Heart right ventricle (tissue), 16 donors: Measurements from ENCODE around the gene TNFRSF18. TPM values are rescaled to one million over a fixed set of nuclear protein-coding genes. Genes with fewer than 3 reads are reported as not detected.

Source experiments
- ATAC-seq, 8 donors: fragments of 200-7000 bp; cut with Tn5 transposase; one replicate each; pipeline ENCODE4 v1.9.1; 2020; ENCODE audit warnings: mild to moderate bottlenecking in 8 of 8, moderate library complexity in 8 of 8, moderate number of reproducible peaks in 1 of 8
- DNase-seq, 2 donors: peaks; one replicate each; pipeline ENCODE4 v3.0.0-alpha.2; 2020
- H3K27ac ChIP-seq, 10 donors: fragments of 200-600 bp; sonication (generic) in 2 of 10; one replicate each; pipeline versions ENCODE4 v1.5.0 to v1.8.0; 2020 to 2022; ENCODE audit warnings: mild to moderate bottlenecking in 3 of 10
- H3K27me3 ChIP-seq, 7 donors: fragments of 200-600 bp; one replicate each; pipeline ENCODE4 v1.8.0; 2021 to 2022; ENCODE audit warnings: mild to moderate bottlenecking in 2 of 7
- H3K36me3 ChIP-seq, 9 donors: fragments of 200-600 bp; sonication (generic) in 1 of 9; one replicate each; pipeline versions ENCODE4 v1.5.0 to v1.8.0; 2020 to 2022; ENCODE audit warnings: mild to moderate bottlenecking in 2 of 9
- H3K4me1 ChIP-seq, 9 donors: fragments of 200-600 bp; sonication (generic) in 1 of 9; one replicate each; pipeline versions ENCODE4 v1.5.0 to v1.8.0; 2020 to 2022; ENCODE audit warnings: mild to moderate bottlenecking in 4 of 9
- H3K4me3 ChIP-seq, 10 donors: fragments of 200-600 bp; sonication (generic) in 2 of 10; one replicate each; pipeline versions ENCODE4 v1.5.0 to v1.8.0; 2020 to 2022; ENCODE audit warnings: mild to moderate bottlenecking in 7 of 10, moderate library complexity in 2 of 10
- H3K9me3 ChIP-seq, 11 donors: fragments of 200-600 bp in 10 of 11; sonication (generic) in 2 of 11; one replicate each; pipeline versions ENCODE4 v1.5.0 to v1.8.0; 2013 to 2022; ENCODE audit warnings: mild to moderate bottlenecking in 2 of 11, control low read depth in 1 of 11, moderate library complexity in 1 of 11
- WGBS, 2 donors: extraction: QIAGEN DNeasy Blood & Tissue Kit; methylation state at CpG; one replicate each; pipeline ENCODE4 v1.1.7; 2013; ENCODE audit warnings: inconsistent platforms in 1 of 2; 5-methylcytosine and 5-hydroxymethylcytosine counted together
- intact Hi-C, 10 donors: fragments of 100-400 bp; cut with DNase I; formaldehyde crosslinking; loops; one replicate each; pipeline versions ENCODE4 v1.11.1 to v1.14.2; 2022
- polyA plus RNA-seq, 2 donors: library from polyadenylated mRNA; stranded (reverse); fragments of 200-250 nt; gene quantifications; one replicate each; pipeline ENCODE4 v1.2.3, GENCODE V29; 2013
- total RNA-seq, 10 donors: library from RNA; stranded (reverse); fragmentation: NEBNext Ultra II Directional in 3 of 10; extraction: Animal tissue kit (Norgen Biotek cat#: 25700) in 3 of 10; gene quantifications; one replicate each; pipeline versions ENCODE4 v1.2.1 to v1.2.4, GENCODE V29; 2021 to 2023
- TF ChIP-seq, protein P1 (sequence below), 9 donors: fragments of 200-600 bp; sonication (generic) in 2 of 9; IDR thresholded peaks; one replicate each; pipeline versions ENCODE4 v1.5.0 to v1.8.0; 2021 to 2022; ENCODE audit warnings: antibody characterized with exemption in 9 of 9, mild to moderate bottlenecking in 5 of 9, moderate library complexity in 1 of 9
- donor health status: Arrhythmogenic right ventricular cardiomyopathy.
- donor health status: ischemic (EF 13 %, LVEDD 7.1; RV severe dilation, severe dysfunction).
- donor health status: healthy with polysubstance abuse.
- donor health status: DM: no; HTN: yes; CAD: no.
- donor health status: DM: no; HTN: no; CAD: no.
- donor health status: ischemic (EF 25% LVEDD 6.9; RV normal size, moderate dysfunction).
- donor health status: ischemic (EF 25% LVEDD 5.7; RV mildly dilated, moderate dysfunction).
- donor health status: healthy.
- donor health status: DM: yes; HTN: yes; CAD: no.
- donor health status: Ischemic cardiomyopathy.
- donor health status: ischemic (EF 35%, LVEDD 5.7; RV mildly dilated, moderate dysfunction).
- donor health status: nonischemic (EF 11% LVEDD 7.7; RV severe dilation, severe dysfunction).
- donor health status: DM: yes; HTN: yes; CAD: no.
- donor health status: PGD.
- donor health status: ischemic (EF 29% LVEDD 5.4; RV normal size, mild dysfunction).
- donor health status: nonischemic (EF 23%, LVEDD 6.1; RV moderate dilation, normal function).

Gene TNFRSF18
- total and polyA plus RNA-seq, 12 donors: 0.26 to 1.7 (median 0.38) TPM; not detected in 8

DNA sequence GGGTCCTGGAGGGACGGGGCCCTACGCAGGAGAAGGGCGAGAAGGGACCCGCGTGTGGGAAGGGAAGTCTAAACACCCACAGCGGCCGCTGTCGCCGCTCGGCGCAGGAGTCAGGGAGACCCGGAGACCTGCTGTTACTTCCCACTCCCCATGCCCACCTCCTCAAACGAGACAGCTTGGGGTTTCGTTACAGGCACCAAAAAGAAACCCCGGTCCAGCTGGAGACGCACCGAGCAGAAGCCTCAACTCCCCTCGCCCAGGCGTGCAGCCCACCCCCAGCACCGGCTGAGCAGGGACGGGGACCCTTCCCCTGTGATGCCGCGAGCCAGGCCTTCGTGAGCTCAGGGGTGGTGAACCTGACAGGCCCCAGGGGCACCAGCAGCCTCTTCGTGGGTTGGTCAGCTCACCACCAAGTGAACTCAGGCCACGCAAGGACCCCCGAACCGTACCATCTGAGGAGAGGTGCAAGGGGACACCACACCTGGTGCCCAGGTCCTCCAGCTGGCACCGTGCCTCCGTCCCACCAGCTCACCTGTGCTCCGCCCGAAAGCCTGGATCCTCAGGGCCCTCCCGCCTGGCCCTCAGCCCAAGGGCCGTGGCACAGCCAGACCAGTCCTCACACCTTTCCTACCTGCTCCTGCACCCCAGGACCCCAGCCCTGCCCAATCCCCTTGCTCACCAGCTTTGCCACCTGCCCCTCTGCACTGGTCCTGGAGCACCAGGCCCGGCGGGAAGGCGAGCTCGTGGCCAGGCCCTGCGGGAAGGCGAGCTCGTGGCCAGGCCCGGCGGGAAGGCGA lies 20.4 kb upstream of the TNFRSF18 start:
- TF ChIP-seq, protein P1, sequence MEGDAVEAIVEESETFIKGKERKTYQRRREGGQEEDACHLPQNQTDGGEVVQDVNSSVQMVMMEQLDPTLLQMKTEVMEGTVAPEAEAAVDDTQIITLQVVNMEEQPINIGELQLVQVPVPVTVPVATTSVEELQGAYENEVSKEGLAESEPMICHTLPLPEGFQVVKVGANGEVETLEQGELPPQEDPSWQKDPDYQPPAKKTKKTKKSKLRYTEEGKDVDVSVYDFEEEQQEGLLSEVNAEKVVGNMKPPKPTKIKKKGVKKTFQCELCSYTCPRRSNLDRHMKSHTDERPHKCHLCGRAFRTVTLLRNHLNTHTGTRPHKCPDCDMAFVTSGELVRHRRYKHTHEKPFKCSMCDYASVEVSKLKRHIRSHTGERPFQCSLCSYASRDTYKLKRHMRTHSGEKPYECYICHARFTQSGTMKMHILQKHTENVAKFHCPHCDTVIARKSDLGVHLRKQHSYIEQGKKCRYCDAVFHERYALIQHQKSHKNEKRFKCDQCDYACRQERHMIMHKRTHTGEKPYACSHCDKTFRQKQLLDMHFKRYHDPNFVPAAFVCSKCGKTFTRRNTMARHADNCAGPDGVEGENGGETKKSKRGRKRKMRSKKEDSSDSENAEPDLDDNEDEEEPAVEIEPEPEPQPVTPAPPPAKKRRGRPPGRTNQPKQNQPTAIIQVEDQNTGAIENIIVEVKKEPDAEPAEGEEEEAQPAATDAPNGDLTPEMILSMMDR (IDR thresholded peaks at IDR 0.05): no peak
- DNase-seq (no peak), ATAC-seq (no peak)
- 94 to 95% methylated on average over 43 to 44 of the region's 44 CpGs for WGBS, 2 donors
- H3K4me3 ChIP-seq: no peak overlapping the region
- peaks cover 5 to 47% (median 25%) of the 10 kb centered on the region in 9 donors for H3K4me1 ChIP-seq
- H3K9me3 ChIP-seq: no peaks in the 10 kb centered on the region
- peaks cover 0 to 74% (median 31%) of the 10 kb centered on the region in 9 donors for H3K36me3 ChIP-seq
- no peaks in the 10 kb centered on the region for H3K27me3 ChIP-seq
- intact Hi-C loops: no loop called here
- H3K27ac ChIP-seq: no peak overlapping the region

DNA sequence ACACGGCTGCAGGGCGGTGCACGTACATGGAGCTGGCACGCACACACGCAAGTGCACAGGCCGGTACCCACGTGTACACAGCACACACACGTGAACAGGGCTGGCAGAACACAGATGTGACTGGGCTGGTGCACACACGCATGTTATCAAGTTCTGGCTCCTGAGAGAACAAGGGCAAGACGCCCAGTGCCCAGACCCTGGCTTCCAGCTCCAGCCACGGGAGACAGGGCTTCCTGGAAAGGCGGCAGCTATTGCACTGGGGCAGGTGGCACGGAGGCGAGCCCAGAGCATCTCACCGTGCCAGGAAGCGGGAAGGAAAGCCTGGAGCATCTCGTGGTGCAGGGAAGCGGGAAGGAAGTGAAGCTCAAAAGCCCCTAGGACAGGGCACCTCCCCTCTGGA lies 19.5 kb upstream of the TNFRSF18 start:
- TF ChIP-seq, protein P1 (IDR thresholded peaks at IDR 0.05): no peak
- H3K4me1 ChIP-seq: peaks cover 5 to 45% (median 22%) of the 10 kb centered on the region in 9 donors
- peaks cover 0 to 83% (median 40%) of the 10 kb centered on the region in 9 donors for H3K36me3 ChIP-seq
- no peak overlapping the region for H3K4me3 ChIP-seq
- H3K27me3 ChIP-seq: no peaks in the 10 kb centered on the region
- 74 to 75% methylated on average over 18 of the region's 18 CpGs for WGBS, 2 donors
- ATAC-seq (peak in 4 of 8 donors; percentile 31 to 65 (median 40)), DNase-seq (no peak)
- no peak overlapping the region for H3K27ac ChIP-seq
- no peaks in the 10 kb centered on the region for H3K9me3 ChIP-seq
- intact Hi-C loops: no loop called here

DNA sequence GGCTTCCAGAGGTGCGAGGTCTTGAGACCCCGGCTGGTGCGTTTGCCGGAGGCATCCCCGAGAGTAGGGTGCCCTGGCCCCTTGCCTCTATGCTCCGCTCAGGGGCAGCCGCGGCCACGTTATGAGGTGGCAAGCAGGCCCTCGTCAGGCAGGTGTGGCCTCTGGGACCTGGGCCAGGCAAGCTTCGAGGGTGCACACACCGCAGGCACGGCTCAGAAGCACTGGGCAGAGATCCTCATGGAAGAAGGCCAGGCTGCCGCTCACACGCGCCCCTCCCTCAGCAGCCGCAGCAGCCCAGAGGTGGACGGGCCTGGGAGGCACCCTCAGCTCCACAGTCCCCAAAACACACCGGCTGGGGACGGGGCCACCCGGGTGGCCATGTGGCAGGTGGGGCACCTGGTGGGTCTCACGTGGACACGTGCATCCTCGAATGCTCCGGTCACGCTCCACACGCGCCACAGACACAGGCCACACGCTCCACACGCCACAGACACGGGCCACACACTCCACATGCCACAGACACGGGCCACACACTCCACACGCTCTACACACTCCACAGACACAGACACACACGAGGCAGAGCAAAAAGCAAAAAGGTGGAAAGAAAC lies 18.9 kb upstream of the TNFRSF18 start:
- DNase-seq (no peak), ATAC-seq (peak in 4 of 8 donors; percentile 3 to 27 (median 12))
- TF ChIP-seq, protein P1 (IDR thresholded peaks at IDR 0.05): no peak
- 86 to 90% methylated on average over 34 of the region's 34 CpGs for WGBS, 2 donors
- H3K27ac ChIP-seq: no peak overlapping the region
- H3K4me1 ChIP-seq: peaks cover 5 to 39% (median 16%) of the 10 kb centered on the region in 9 donors
- H3K27me3 ChIP-seq: no peaks in the 10 kb centered on the region
- peaks cover 0 to 88% (median 46%) of the 10 kb centered on the region in 9 donors for H3K36me3 ChIP-seq
- H3K4me3 ChIP-seq: no peak overlapping the region
- intact Hi-C loops: no loop called here
- H3K9me3 ChIP-seq: no peaks in the 10 kb centered on the region

DNA sequence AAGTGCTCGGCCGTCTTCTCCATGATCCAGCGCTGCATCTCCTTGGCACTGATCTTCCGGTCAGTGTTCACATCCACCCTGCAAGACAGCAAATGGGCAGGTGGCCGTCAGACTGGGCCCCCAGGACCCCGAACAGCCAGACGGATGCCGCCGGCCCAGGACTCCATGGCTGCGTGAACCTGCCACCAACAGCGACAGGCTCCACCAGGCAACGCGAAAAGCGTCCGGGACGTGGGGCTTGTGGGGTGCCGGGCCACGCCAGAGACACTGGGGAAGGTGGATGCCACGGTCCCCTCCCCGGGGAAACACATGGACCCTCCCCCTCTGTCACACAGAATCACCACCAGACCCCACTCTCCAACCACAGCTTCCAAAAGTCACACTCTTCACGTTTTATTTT lies 17.5 kb upstream of the TNFRSF18 start:
- 93 to 94% methylated on average over 21 of the region's 21 CpGs for WGBS, 2 donors
- no peak overlapping the region for H3K4me3 ChIP-seq
- intact Hi-C loops: no loop called here
- ATAC-seq (no peak), DNase-seq (no peak)
- no peaks in the 10 kb centered on the region for H3K27me3 ChIP-seq
- H3K27ac ChIP-seq: no peak overlapping the region
- H3K36me3 ChIP-seq: peaks cover 0 to 99% (median 54%) of the 10 kb centered on the region in 9 donors
- peaks cover 0 to 24% (median 5%) of the 10 kb centered on the region in 9 donors for H3K4me1 ChIP-seq
- TF ChIP-seq, protein P1 (IDR thresholded peaks at IDR 0.05): no peak
- H3K9me3 ChIP-seq: no peaks in the 10 kb centered on the region
